Central memory CD8-positive, alpha-beta T cell (primary cell): ENCODE data around the gene CYP2S1.

Source experiments
- ATAC-seq: fragments of 150-1000 bp; cut with Tn5 transposase; replicated peaks from 2 replicates; pipeline ENCODE4 v1.10.0; 2022; ENCODE audit warnings: mild to moderate bottlenecking, moderate FRiP score, moderate number of reproducible peaks; ENCODE audit not compliant: poor library complexity, severe bottlenecking; ENCODE audit errors: extremely low read depth
- DNase-seq, 2 donors: peaks; one replicate each; pipeline ENCODE4 v3.0.0; 2021; ENCODE audit warnings: low spot score in 2 of 2
- H3K27ac Mint-ChIP-seq: one replicate; pipeline ENCODE4 v1.8.0; 2022; ENCODE audit warnings: low read depth, mild to moderate bottlenecking, moderate library complexity, mixed read lengths
- H3K27me3 Mint-ChIP-seq: one replicate; pipeline ENCODE4 v1.8.0; 2022; ENCODE audit warnings: mixed read lengths
- H3K36me3 Mint-ChIP-seq: one replicate; pipeline ENCODE4 v1.8.0; 2022; ENCODE audit warnings: mild to moderate bottlenecking, moderate library complexity, mixed read lengths; ENCODE audit not compliant: insufficient read depth
- H3K4me1 Mint-ChIP-seq: one replicate; pipeline ENCODE4 v1.8.0; 2022; ENCODE audit warnings: mixed read lengths
- H3K4me3 Mint-ChIP-seq: one replicate; pipeline ENCODE4 v1.8.0; 2022; ENCODE audit warnings: mild to moderate bottlenecking, moderate library complexity, mixed read lengths
- H3K9me3 Mint-ChIP-seq: one replicate; pipeline ENCODE4 v1.8.0; 2022; ENCODE audit warnings: mixed read lengths

Gene CYP2S1

GRCh38 chr19:41205995-41206394 is 13.0 kb downstream of the CYP2S1 start:
- no peak overlapping the region for H3K27ac Mint-ChIP-seq
- H3K9me3 Mint-ChIP-seq = no peaks in the 10 kb centered on the region
- H3K27me3 Mint-ChIP-seq = peaks cover 5% of the 10 kb centered on the region
- peaks cover 9% of the 10 kb centered on the region for H3K4me1 Mint-ChIP-seq
- H3K36me3 Mint-ChIP-seq = peaks cover 4% of the 10 kb centered on the region
- H3K4me3 Mint-ChIP-seq = no peak overlapping the region
- ATAC-seq (no peak), DNase-seq (no peak)

DNA sequence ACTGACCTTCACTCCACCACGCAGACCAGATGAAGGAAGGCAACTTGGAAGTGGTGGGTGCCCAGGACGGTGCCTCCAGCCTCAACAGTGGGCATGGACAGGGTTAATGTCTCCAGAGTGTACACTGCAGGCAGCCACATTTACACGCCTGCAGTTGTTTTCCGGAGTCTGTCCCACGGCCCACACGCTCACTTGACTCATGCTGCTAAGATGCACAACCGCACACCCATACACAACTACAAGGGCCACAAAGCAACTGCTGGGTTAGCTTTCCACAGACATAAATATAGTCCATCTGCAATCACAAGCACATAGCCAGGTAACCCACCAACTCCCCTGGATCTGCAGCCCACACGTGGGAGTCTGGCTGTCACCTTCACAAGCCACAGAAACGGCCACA is 13.4 kb downstream of the CYP2S1 start:
- H3K27me3 Mint-ChIP-seq = no peaks in the 10 kb centered on the region
- no peak overlapping the region for H3K27ac Mint-ChIP-seq
- ATAC-seq = no peak
- H3K4me3 Mint-ChIP-seq = no peak overlapping the region
- H3K36me3 Mint-ChIP-seq = peaks cover 3% of the 10 kb centered on the region
- H3K9me3 Mint-ChIP-seq = no peaks in the 10 kb centered on the region
- DNase-seq = no peak
- peaks cover 9% of the 10 kb centered on the region for H3K4me1 Mint-ChIP-seq

DNA sequence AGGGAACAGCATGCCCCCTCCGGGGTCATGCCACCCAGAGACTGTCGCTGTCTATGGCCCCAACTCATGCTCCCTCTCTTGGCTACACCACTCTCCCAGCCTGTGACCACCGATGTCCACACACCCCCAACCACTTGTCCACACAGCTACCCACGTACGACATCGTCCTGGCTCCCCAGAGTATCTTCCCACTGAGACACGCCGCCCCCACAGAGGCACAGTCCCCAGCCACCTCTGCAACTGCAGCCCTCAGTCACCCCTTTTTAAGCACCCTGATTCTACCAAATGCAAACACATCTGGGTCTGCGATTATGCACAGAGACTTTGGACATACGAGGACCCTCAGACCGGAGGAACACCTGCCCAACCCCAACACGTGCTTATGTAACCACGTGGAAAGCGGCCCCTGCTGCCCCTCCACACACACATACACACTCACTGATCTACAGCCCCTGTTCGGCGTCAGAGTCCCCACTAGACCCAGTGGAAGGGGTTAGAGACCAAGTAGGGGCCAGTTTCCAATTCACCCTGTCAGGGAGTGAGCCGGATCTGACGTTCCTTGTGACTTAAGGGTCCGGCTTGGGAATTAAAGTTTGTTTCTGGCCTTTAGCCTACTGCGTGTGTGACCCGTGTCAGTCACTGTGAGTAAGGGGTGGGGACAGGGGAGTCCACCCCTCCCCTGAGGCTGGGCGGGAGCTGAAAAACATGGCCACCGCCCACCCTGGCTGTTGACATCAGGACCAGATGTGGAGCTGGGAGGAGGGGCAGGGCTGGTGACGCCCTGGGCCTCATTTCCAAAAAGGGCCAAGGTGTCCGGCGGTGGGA is 14.1 kb downstream of the CYP2S1 start:
- Mint-ChIP-seq H3K27me3 (no peaks in the 10 kb centered on the region), H3K9me3 (no peaks in the 10 kb centered on the region), H3K4me1 (peaks cover 9% of the 10 kb centered on the region), H3K27ac (no peak overlapping the region), H3K4me3 (no peak overlapping the region), H3K36me3 (peaks cover 3% of the 10 kb centered on the region)
- ATAC-seq (no peak), DNase-seq (no peak)

- Mint-ChIP-seq H3K27me3 (peaks cover 30% of the 10 kb centered on the region), H3K4me1 (no peaks in the 10 kb centered on the region)
These were observed 21.1 kb downstream of the CYP2S1 start for GRCh38 chr19:41214161-41214560.

GRCh38 chr19:41217741-41218140 is 24.7 kb downstream of the CYP2S1 start:
- no peak for DNase-seq
- peaks cover 66% of the 10 kb centered on the region for H3K27me3 Mint-ChIP-seq
- H3K36me3 Mint-ChIP-seq = peaks cover 2% of the 10 kb centered on the region
- H3K4me1 Mint-ChIP-seq = peaks cover 5% of the 10 kb centered on the region
- ATAC-seq = no peak
- H3K27ac Mint-ChIP-seq = no peak overlapping the region
- no peak overlapping the region for H3K4me3 Mint-ChIP-seq
- no peaks in the 10 kb centered on the region for H3K9me3 Mint-ChIP-seq

More at GRCh38 chr19:41214161-41214560, 21.1 kb downstream of the CYP2S1 start:
- no peak for ATAC-seq
- Mint-ChIP-seq H3K36me3 (no peaks in the 10 kb centered on the region), H3K4me3 (no peak overlapping the region), H3K9me3 (no peaks in the 10 kb centered on the region), H3K27ac (no peak overlapping the region)
- no peak for DNase-seq

DNA sequence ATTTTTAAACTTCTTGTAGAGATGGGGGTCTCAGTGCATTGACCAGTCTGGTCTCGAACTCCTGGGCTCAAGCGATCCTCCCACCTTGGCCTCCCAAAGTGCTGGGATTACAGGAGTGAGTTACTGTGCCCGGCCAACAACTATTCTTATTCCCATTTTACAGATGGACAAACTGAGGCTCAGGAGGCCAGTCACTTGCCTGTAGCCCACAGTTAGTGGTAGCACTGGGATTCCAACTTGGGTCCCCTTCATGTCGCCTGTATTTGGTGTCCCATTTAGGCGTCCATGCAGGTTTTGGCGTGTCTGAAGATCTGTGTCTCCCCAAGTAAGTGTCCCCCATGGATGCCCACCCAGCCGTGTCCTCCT is 25.2 kb downstream of the CYP2S1 start:
- DNase-seq (no peak), ATAC-seq (no peak)
- Mint-ChIP-seq H3K4me3 (no peak overlapping the region), H3K9me3 (no peaks in the 10 kb centered on the region), H3K4me1 (peaks cover 5% of the 10 kb centered on the region), H3K27ac (no peak overlapping the region), H3K27me3 (peaks cover 67% of the 10 kb centered on the region), H3K36me3 (peaks cover 4% of the 10 kb centered on the region)

- H3K36me3 Mint-ChIP-seq = peaks cover 4% of the 10 kb centered on the region
- no peak within 1 kb of the TSS for H3K27ac Mint-ChIP-seq
- DNase-seq = no peak
- no peak for ATAC-seq
- no peaks in the 10 kb centered on the region for H3K9me3 Mint-ChIP-seq
- no peak within 1 kb of the TSS for H3K4me3 Mint-ChIP-seq
- peaks cover 67% of the 10 kb centered on the region for H3K27me3 Mint-ChIP-seq
- H3K4me1 Mint-ChIP-seq = peaks cover 5% of the 10 kb centered on the region
These were observed 25.8 kb downstream of the CYP2S1 start, which contains the start of gene AXL for GRCh38 chr19:41218615-41219507. Gene AXL (plus strand): TSS chr19:41219223. CDS start chr19:41219393, 170 bp downstream.

GRCh38 chr19:41219924-41220567 is 27.0 kb downstream of the CYP2S1 start:
- DNase-seq = no peak
- Mint-ChIP-seq H3K36me3 (peaks cover 4% of the 10 kb centered on the region), H3K4me1 (peaks cover 5% of the 10 kb centered on the region), H3K27ac (no peak overlapping the region), H3K27me3 (peaks cover 67% of the 10 kb centered on the region), H3K9me3 (no peaks in the 10 kb centered on the region), H3K4me3 (no peak overlapping the region)
- ATAC-seq = no peak

DNA sequence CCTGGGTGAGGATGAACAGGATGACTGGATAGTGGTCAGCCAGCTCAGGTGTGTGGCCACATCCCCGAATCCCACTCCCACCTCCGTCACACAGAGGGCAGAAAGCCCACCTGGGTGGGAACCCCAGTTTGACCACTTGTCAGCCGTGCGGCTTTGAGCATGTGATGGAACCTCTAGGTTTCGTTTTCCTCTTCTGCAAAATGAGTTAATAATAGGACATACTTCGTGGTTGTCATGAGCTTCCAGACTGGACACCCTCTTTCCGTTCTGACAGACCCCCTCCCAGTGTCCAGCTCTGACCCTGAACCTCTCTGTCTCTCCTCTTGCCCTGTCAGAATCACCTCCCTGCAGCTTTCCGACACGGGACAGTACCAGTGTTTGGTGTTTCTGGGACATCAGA is 27.8 kb downstream of the CYP2S1 start:
- Mint-ChIP-seq H3K4me1 (peaks cover 10% of the 10 kb centered on the region), H3K9me3 (no peaks in the 10 kb centered on the region), H3K36me3 (peaks cover 4% of the 10 kb centered on the region), H3K27ac (no peak overlapping the region), H3K27me3 (peaks cover 74% of the 10 kb centered on the region), H3K4me3 (no peak overlapping the region)
- DNase-seq (no peak), ATAC-seq (no peak)

DNA sequence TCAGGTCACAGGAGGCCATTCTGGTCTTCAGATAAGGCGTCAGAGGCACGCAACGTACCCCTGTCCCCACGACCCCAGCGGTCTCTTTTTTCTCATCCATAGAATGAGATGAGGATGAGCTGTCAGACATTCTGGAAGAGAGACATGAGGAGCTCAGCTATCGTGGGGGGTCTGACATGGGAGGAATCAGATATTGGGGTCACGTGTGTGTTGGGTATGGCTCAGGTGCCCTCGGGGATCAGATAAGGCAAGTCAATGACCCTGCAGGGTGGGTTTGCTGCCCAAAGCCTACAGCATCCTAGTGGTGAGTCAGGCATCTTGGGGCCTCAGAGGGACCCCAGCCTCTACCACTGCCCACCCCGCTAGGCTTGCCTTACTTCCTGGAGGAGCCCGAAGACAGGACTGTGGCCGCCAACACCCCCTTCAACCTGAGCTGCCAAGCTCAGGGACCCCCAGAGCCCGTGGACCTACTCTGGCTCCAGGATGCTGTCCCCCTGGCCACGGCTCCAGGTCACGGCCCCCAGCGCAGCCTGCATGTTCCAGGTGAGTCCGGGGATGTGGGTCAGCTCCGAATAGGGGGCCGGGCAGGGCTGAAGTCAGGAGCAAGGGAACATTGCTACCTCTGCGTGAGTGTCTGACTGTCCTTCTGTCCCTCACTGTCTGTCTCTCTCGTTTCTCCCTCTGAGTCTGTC is 28.6 kb downstream of the CYP2S1 start:
- Mint-ChIP-seq H3K9me3 (no peaks in the 10 kb centered on the region), H3K36me3 (peaks cover 4% of the 10 kb centered on the region), H3K27me3 (peaks cover 71% of the 10 kb centered on the region), H3K27ac (no peak overlapping the region), H3K4me3 (no peak overlapping the region), H3K4me1 (peaks cover 11% of the 10 kb centered on the region)
- no peak for DNase-seq
- ATAC-seq = no peak

GRCh38 chr19:41222240-41222639 is 29.2 kb downstream of the CYP2S1 start:
- no peak overlapping the region for H3K4me3 Mint-ChIP-seq
- peaks cover 11% of the 10 kb centered on the region for H3K4me1 Mint-ChIP-seq
- H3K27me3 Mint-ChIP-seq = peaks cover 65% of the 10 kb centered on the region
- peaks cover 4% of the 10 kb centered on the region for H3K36me3 Mint-ChIP-seq
- no peaks in the 10 kb centered on the region for H3K9me3 Mint-ChIP-seq
- ATAC-seq = no peak
- H3K27ac Mint-ChIP-seq = no peak overlapping the region
- no peak for DNase-seq
